Keratinocyte (primary cell): ENCODE measurements around the gene NCKAP5. TPM values are rescaled to one million over a fixed set of nuclear protein-coding genes. Genes with fewer than 3 reads are reported as not detected.

Experiments
- DNase-seq: peaks from one replicate; pipeline ENCODE4 v3.0.0-alpha.2; 2011; ENCODE audit warnings: low read depth, missing footprints, low spot score
- FAIRE-seq: peaks from 2 replicates; lab custom pipeline; 2011; peaks lifted over from hg19 to GRCh38; lab: Jason Lieb, UNC
- H2AFZ ChIP-seq: 2 replicates; pipeline ENCODE4 v1.6.0; 2012; ENCODE audit warnings: low read length, control low read depth, inconsistent platforms; ENCODE audit not compliant: control insufficient read depth
- H3K27ac ChIP-seq: 2 replicates; pipeline ENCODE4 v1.5.1; 2011; ENCODE audit warnings: low read length; ENCODE audit not compliant: control insufficient read depth, insufficient read depth
- H3K27me3 ChIP-seq: 3 replicates; pipeline ENCODE4 v1.6.0; 2011; ENCODE audit warnings: low read length; ENCODE audit not compliant: control insufficient read depth, insufficient read depth; ENCODE audit errors: extremely low read depth
- H3K36me3 ChIP-seq, 2 experiments: 2 replicates in 1 of 2; 3 replicates in 1 of 2; pipeline ENCODE4 v1.5.1; 2011; ENCODE audit warnings: low read length in 2 of 2, mild to moderate bottlenecking in 1 of 2; ENCODE audit not compliant: control insufficient read depth in 2 of 2, insufficient read depth in 2 of 2; ENCODE audit errors: extremely low read depth in 1 of 2
- H3K4me1 ChIP-seq: 3 replicates; pipeline ENCODE4 v1.5.1; 2011; ENCODE audit warnings: low read length; ENCODE audit not compliant: control insufficient read depth, insufficient read depth; ENCODE audit errors: extremely low read depth
- H3K4me2 ChIP-seq: 3 replicates; pipeline ENCODE4 v1.6.0; 2011; ENCODE audit warnings: low read depth, low read length; ENCODE audit not compliant: control insufficient read depth, insufficient read depth; ENCODE audit errors: extremely low read depth
- H3K4me3 ChIP-seq, 3 experiments: fragments of 200-600 bp in 1 of 3; sonication (generic) in 1 of 3; 2 replicates in 2 of 3; 3 replicates in 1 of 3; pipeline ENCODE4 v1.5.1; 2011 to 2016; ENCODE audit warnings: low read length in 3 of 3, mild to moderate bottlenecking in 3 of 3, control low read depth in 2 of 3, inconsistent platforms in 1 of 3, low read depth in 1 of 3, mixed read lengths in 1 of 3, mixed run types in 1 of 3, moderate library complexity in 1 of 3; ENCODE audit not compliant: control insufficient read depth in 2 of 3, insufficient read depth in 2 of 3; ENCODE audit errors: extremely low read depth in 1 of 3
- H3K79me2 ChIP-seq: 2 replicates; pipeline ENCODE4 v1.6.0; 2012; ENCODE audit warnings: low read length; ENCODE audit not compliant: control insufficient read depth, insufficient read depth
- H3K9ac ChIP-seq: 3 replicates; pipeline ENCODE4 v1.6.0; 2011; ENCODE audit warnings: low read length; ENCODE audit not compliant: control insufficient read depth, insufficient read depth; ENCODE audit errors: extremely low read depth
- H3K9me1 ChIP-seq: 3 replicates; pipeline ENCODE4 v1.6.0; 2011; ENCODE audit warnings: low read length; ENCODE audit not compliant: control insufficient read depth, insufficient read depth; ENCODE audit errors: extremely low read depth
- H3K9me3 ChIP-seq: 2 replicates; pipeline ENCODE4 v1.5.1; 2012; ENCODE audit warnings: low read depth, low read length; ENCODE audit not compliant: control insufficient read depth
- H4K20me1 ChIP-seq: 3 replicates; pipeline ENCODE4 v1.6.0; 2011; ENCODE audit warnings: low read length; ENCODE audit not compliant: control insufficient read depth, insufficient read depth; ENCODE audit errors: extremely low read depth
- CTCF ChIP-seq, 3 experiments: IDR thresholded peaks in 1 of 3; conservative IDR thresholded peaks in 1 of 3; optimal IDR thresholded peaks in 1 of 3; 2 replicates in 2 of 3; 3 replicates in 1 of 3; pipeline versions ENCODE3 to v1.5.1; 2011; ENCODE audit warnings: low read length in 3 of 3, mild to moderate bottlenecking in 3 of 3, moderate library complexity in 2 of 3, control low read depth in 1 of 3, inconsistent platforms in 1 of 3; ENCODE audit not compliant: insufficient read depth in 2 of 3; ENCODE audit errors: extremely low read depth in 1 of 3
- EZH2 ChIP-seq: IDR thresholded peaks from one replicate; pipeline ENCODE4 v1.6.1; 2012; ENCODE audit warnings: inconsistent platforms, mild to moderate bottlenecking, low read length, moderate library complexity
- dilution Hi-C: fragments of 300-500 bp; cut with MboI; formaldehyde crosslinking; loops from one replicate; pipeline ENCODE4 v1.7.0; 2020; ENCODE audit warnings: low sequenced_read_pairs; ENCODE audit not compliant: extremely low pct_ligation_motif_present
- polyA plus RNA-seq, 5 experiments: library from polyadenylated mRNA; depleted of rRNA in 3 of 5; stranded (reverse) in 3 of 5; stranded (forward) in 1 of 5; unstranded in 1 of 5; fragments of >200 nt; gene quantifications; 1 replicate in 1 of 5; 2 replicates in 3 of 5; 3 replicates in 1 of 5; pipeline versions ENCODE4 v1.2.1 to v1.2.3, GENCODE V29; 2011 to 2012; ENCODE audit warnings: missing spikeins in 2 of 5, low read depth in 1 of 5, low replicate concordance in 1 of 5

The NCKAP5 gene
- polyA plus RNA-seq, 1 donor (not counting 4 experiments of a cell fraction or from before 2014, with no cell fraction given), result 3.6 TPM

- Histone ChIP-seq H3K36me3 (peaks cover 0 to 1% of the 10 kb centered on the region in 2 experiments), H3K9me1 (no peaks in the 10 kb centered on the region), H3K9ac (no peak overlapping the region), H3K4me1 (peaks cover 10% of the 10 kb centered on the region), H3K9me3 (no peaks in the 10 kb centered on the region), H3K27ac (no peak overlapping the region), H2AFZ (no peak overlapping the region), H3K4me3 (no peak overlapping the region), H3K79me2 (peaks cover 5% of the 10 kb centered on the region), H3K27me3 (no peaks in the 10 kb centered on the region), H4K20me1 (no peaks in the 10 kb centered on the region), H3K4me2 (no peak overlapping the region)
- no peak for DNase-seq
- TF ChIP-seq EZH2 (no peak), CTCF (optimal IDR thresholded peaks at IDR 0.05 in 1 of 3, IDR thresholded peaks at IDR 0.05 in 1 of 3, conservative IDR thresholded peaks at IDR 0.05 in 1 of 3; ENCODE audit: extremely low read depth in 1 of 3, insufficient read depth in 2 of 3, low read length in 3 of 3) (no peak)
- FAIRE-seq, result no peak
- dilution Hi-C loops, result no loop called here
These were observed 34.3 kb upstream of the NCKAP5 start for GRCh38 chr2:133602538-133602937.

GRCh38 chr2:133600266-133600928 is 32.1 kb upstream of the NCKAP5 start:
- DNase-seq, result no peak
- Histone ChIP-seq H3K4me1 (peaks cover 6% of the 10 kb centered on the region), H3K4me2 (no peak overlapping the region), H3K36me3 (peaks cover 0 to 1% of the 10 kb centered on the region in 2 experiments), H3K27ac (no peak overlapping the region), H3K27me3 (no peaks in the 10 kb centered on the region), H2AFZ (no peak overlapping the region), H3K79me2 (no peaks in the 10 kb centered on the region), H3K4me3 (no peak overlapping the region), H3K9me3 (no peaks in the 10 kb centered on the region), H4K20me1 (no peaks in the 10 kb centered on the region), H3K9me1 (no peaks in the 10 kb centered on the region), H3K9ac (no peak overlapping the region)
- dilution Hi-C loops, result no loop called here
- TF ChIP-seq EZH2, result no peak
- TF ChIP-seq CTCF (optimal IDR thresholded peaks at IDR 0.05 in 1 of 3, IDR thresholded peaks at IDR 0.05 in 1 of 3, conservative IDR thresholded peaks at IDR 0.05 in 1 of 3; ENCODE audit: extremely low read depth in 1 of 3, insufficient read depth in 2 of 3, low read length in 3 of 3), result no peak
- no peak for FAIRE-seq
